A673 (cell line): Measurements from ENCODE around the gene RBM34. TPM values are rescaled to one million over a fixed set of nuclear protein-coding genes. Genes with fewer than 3 reads are reported as not detected.

Experiments
- BruUV-seq: library from RNA; stranded (reverse); fragments of 400-500 nt; replicated peaks from 2 replicates; lab custom pipeline; 2021; lab: Mats Ljungman, UMichigan
- CTCF ChIA-PET: fragments of 300-600 bp; sonication (Branson Sonifier 250); formaldehyde crosslinking; loops from one replicate; lab custom pipeline; 2022; ENCODE audit warnings: antibody characterized with exemption; lab: Charles Lee
- POLR2A ChIA-PET: fragments of 300-600 bp; sonication (Branson Sonifier 250); formaldehyde crosslinking; loops from one replicate; lab custom pipeline; 2022; ENCODE audit warnings: antibody characterized with exemption; ENCODE audit not compliant: low non-redundant PET; lab: Charles Lee
- DNase-seq: peaks from one replicate; pipeline ENCODE4 v3.0.0-alpha.2; 2015; ENCODE audit warnings: low spot score
- H3K27ac ChIP-seq: fragments of 200-600 bp; sonication (generic); 2 replicates; pipeline ENCODE4 v1.5.1; 2016; ENCODE audit warnings: mixed run types, low read depth, mild to moderate bottlenecking, mixed read lengths, antibody characterized with exemption, low read length; ENCODE audit not compliant: poor library complexity, severe bottlenecking
- H3K27me3 ChIP-seq: fragments of 200-600 bp; sonication (generic); replicated peaks from 2 replicates; pipeline ENCODE4 v1.6.1; 2017; ENCODE audit warnings: mixed run types, low read depth, mild to moderate bottlenecking, mixed read lengths, antibody characterized with exemption, low read length; ENCODE audit not compliant: insufficient read depth, poor library complexity
- H3K36me3 ChIP-seq: fragments of 200-600 bp; sonication (generic); 2 replicates; pipeline ENCODE4 v1.6.1; 2016; ENCODE audit warnings: mixed run types, mild to moderate bottlenecking, mixed read lengths, antibody characterized with exemption, low read length; ENCODE audit not compliant: insufficient read depth, poor library complexity, severe bottlenecking
- H3K4me1 ChIP-seq: fragments of 200-600 bp; sonication (generic); 2 replicates; pipeline ENCODE4 v1.6.1; 2017; ENCODE audit warnings: mixed run types, mild to moderate bottlenecking, mixed read lengths, antibody characterized with exemption, low read length; ENCODE audit not compliant: insufficient read depth, poor library complexity, severe bottlenecking
- H3K4me3 ChIP-seq: fragments of 200-600 bp; sonication (generic); 2 replicates; pipeline ENCODE4 v1.5.1; 2016; ENCODE audit warnings: low read depth, mixed run types, mild to moderate bottlenecking, mixed read lengths, low read length; ENCODE audit not compliant: poor library complexity, severe bottlenecking
- H3K9me3 ChIP-seq: fragments of 200-600 bp; sonication (generic); 2 replicates; pipeline ENCODE4 v1.6.1; 2016; ENCODE audit warnings: mixed run types, low read depth, mild to moderate bottlenecking, mixed read lengths, antibody characterized with exemption, low read length; ENCODE audit not compliant: poor library complexity, severe bottlenecking
- CTCF ChIP-seq: fragments of 300-800, 200-600 bp; sonication (generic); conservative IDR thresholded peaks from 2 replicates; pipeline ENCODE4 v1.5.1; 2017; ENCODE audit warnings: low read depth, mild to moderate bottlenecking, antibody characterized with exemption, low read length, moderate library complexity, mixed read lengths
- EZH2 ChIP-seq: fragments of 200-600 bp; sonication (generic); IDR thresholded peaks from 2 replicates; pipeline ENCODE4 v1.6.1; 2017; ENCODE audit warnings: borderline replicate concordance, low read depth, mild to moderate bottlenecking, mixed read lengths, antibody characterized with exemption, low read length; ENCODE audit not compliant: poor library complexity, severe bottlenecking
- intact Hi-C: fragments of 100-400 bp; cut with micrococcal nuclease; formaldehyde crosslinking; loops from one replicate; pipeline ENCODE4 v1.10.0; 2022; ENCODE audit not compliant: unreplicated experiment
- total RNA-seq: library from RNA; stranded (reverse); gene quantifications from 2 replicates; pipeline ENCODE4 v1.2.3, GENCODE V29; 2021

Gene RBM34
- total RNA-seq, 1 experiment from 2014 or later: 69.4 TPM

- Histone ChIP-seq H3K4me3 (no peak overlapping the region), H3K9me3 (no peaks in the 10 kb centered on the region), H3K4me1 (no peaks in the 10 kb centered on the region), H3K27me3 (no peaks in the 10 kb centered on the region), H3K36me3 (peaks cover 8% of the 10 kb centered on the region), H3K27ac (no peak overlapping the region)
- POLR2A ChIA-PET: no interaction called here
- intact Hi-C loops: no loop called here
- TF ChIP-seq EZH2: no peak
- TF ChIP-seq CTCF: no peak
- CTCF ChIA-PET: no interaction called here
- no peak for DNase-seq
- no TSS peak for BruUV-seq
These were observed 4.8 kb downstream of the RBM34 start for GRCh38 chr1:235156265-235156664.

GRCh38 chr1:235152235-235152634, 8.8 kb downstream of the RBM34 start:
- Histone ChIP-seq H3K27ac (no peak overlapping the region), H3K4me1 (no peaks in the 10 kb centered on the region), H3K4me3 (no peak overlapping the region), H3K36me3 (peaks cover 15% of the 10 kb centered on the region), H3K27me3 (no peaks in the 10 kb centered on the region), H3K9me3 (no peaks in the 10 kb centered on the region)
- intact Hi-C loops: no loop called here
- CTCF ChIA-PET: no interaction called here
- TF ChIP-seq CTCF (no peak), EZH2 (no peak)
- BruUV-seq: no TSS peak
- POLR2A ChIA-PET: no interaction called here
- no peak for DNase-seq

GRCh38 chr1:235151033-235151432, 10.0 kb downstream of the RBM34 start:
- ChIA-PET POLR2A (no interaction called here), CTCF (no interaction called here)
- intact Hi-C loops: no loop called here
- TF ChIP-seq EZH2: no peak
- no peak for TF ChIP-seq CTCF
- Histone ChIP-seq H3K27me3 (no peaks in the 10 kb centered on the region), H3K4me1 (no peaks in the 10 kb centered on the region), H3K36me3 (peaks cover 10% of the 10 kb centered on the region), H3K27ac (no peak overlapping the region), H3K9me3 (no peaks in the 10 kb centered on the region), H3K4me3 (no peak overlapping the region)
- BruUV-seq: no TSS peak
- DNase-seq: no peak
